ENCODE measurements around the gene MADD. TPM values are rescaled to one million over a fixed set of nuclear protein-coding genes. Genes with fewer than 3 reads are reported as not detected.

MADD gene
- total and polyA plus RNA-seq, 2 donors (not counting 3 experiments of a cell fraction or from before 2014, with no cell fraction given), result 35.3 to 36.8 TPM

- POLR2A ChIA-PET, result no interaction called here
Measured at GRCh38 chr11:47285969-47286770, 16.2 kb downstream of the MADD start.

More at GRCh38 chr11:47285969-47286770, 16.2 kb downstream of the MADD start:
- no TSS peak for BruUV-seq (replicated peaks)
- Histone ChIP-seq H4K20me1 (replicated peaks; ENCODE audit: control insufficient read depth, extremely low read depth, insufficient read depth, low read length) (no peaks in the 10 kb centered on the region), H3K27ac (ENCODE audit: insufficient read depth, low read depth, low read length) (no peak overlapping the region), H3K9ac (replicated peaks; ENCODE audit: extremely low read depth, insufficient read depth, low read length) (no peak overlapping the region), H3K27me3 (ENCODE audit: control insufficient read depth in 2 of 2, insufficient read depth in 2 of 2, low read length in 2 of 2) (no peaks in the 10 kb centered on the region), H2AFZ (ENCODE audit: low read depth, low read length) (no peak overlapping the region), H3K4me2 (ENCODE audit: insufficient read depth, low read length) (no peak overlapping the region), H3K4me3 (replicated peaks in 1 of 3; ENCODE audit: insufficient read depth in 1 of 3, low read depth in 1 of 3, low read length in 3 of 3) (no peak overlapping the region), H3K9me1 (replicated peaks; ENCODE audit: control insufficient read depth, extremely low read depth, insufficient read depth, low read length) (no peaks in the 10 kb centered on the region), H3K9me3 (replicated peaks; ENCODE audit: control insufficient read depth, insufficient read depth, low read length) (no peaks in the 10 kb centered on the region), H3K4me1 (ENCODE audit: control insufficient read depth, extremely low read depth, insufficient read depth, low read length) (no peaks in the 10 kb centered on the region), H3K36me3 (ENCODE audit: control insufficient read depth in 2 of 2, extremely low read depth in 1 of 2, insufficient read depth in 2 of 2, low read length in 2 of 2) (peaks cover 36 to 68% of the 10 kb centered on the region in 2 experiments), H3K79me2 (ENCODE audit: control insufficient read depth, insufficient read depth, low read length) (no peaks in the 10 kb centered on the region)
- dilution Hi-C loops (cut with MboI; ENCODE audit: extremely low pct_ligation_motif_present, low sequenced_read_pairs), result no loop called here
- DNase-seq (ENCODE audit: low read depth, low spot score) (no peak), FAIRE-seq (no peak)
- CTCF ChIA-PET, result no interaction called here
- intact Hi-C loops (cut with micrococcal nuclease), result no loop called here
- TF ChIP-seq POLR2A (IDR thresholded peaks at IDR 0.05; ENCODE audit: low read depth, low read length), result no peak
- no peak for TF ChIP-seq MAX (IDR thresholded peaks at IDR 0.05; ENCODE audit: insufficient read depth, insufficient read length)
- TF ChIP-seq EZH2 (IDR thresholded peaks at IDR 0.05; ENCODE audit: borderline replicate concordance, low read depth, low read length, severe bottlenecking), result no peak
- no peak for TF ChIP-seq GATA2 (IDR thresholded peaks at IDR 0.05; ENCODE audit: insufficient read depth, insufficient read length, low read depth, low read length)
- no peak for TF ChIP-seq MYC (IDR thresholded peaks at IDR 0.05; ENCODE audit: low read depth, low read length)
- no peak for TF ChIP-seq FOS (IDR thresholded peaks at IDR 0.05; ENCODE audit: borderline replicate concordance, insufficient read depth, low read length)
- no peak for TF ChIP-seq CTCF (IDR thresholded peaks at IDR 0.05; ENCODE audit: extremely low read depth in 1 of 2, insufficient read depth in 1 of 2, low read depth in 1 of 2, low read length in 2 of 2)
- no peak for TF ChIP-seq POLR2AphosphoS5 (IDR thresholded peaks at IDR 0.05; ENCODE audit: insufficient read depth, low read depth, low read length)
- TF ChIP-seq JUN (IDR thresholded peaks at IDR 0.05; ENCODE audit: borderline replicate concordance, insufficient read depth, insufficient read length, low read depth), result no peak

All from endothelial cell of umbilical vein (primary cell).